HuH-7 (cell line): Measurements from ENCODE around the gene BCAS1.

ENCODE experiments used
- DNase-seq: peaks from one replicate; pipeline ENCODE4 v3.0.0; 2011; ENCODE audit warnings: low spot score

The BCAS1 gene, protein sequence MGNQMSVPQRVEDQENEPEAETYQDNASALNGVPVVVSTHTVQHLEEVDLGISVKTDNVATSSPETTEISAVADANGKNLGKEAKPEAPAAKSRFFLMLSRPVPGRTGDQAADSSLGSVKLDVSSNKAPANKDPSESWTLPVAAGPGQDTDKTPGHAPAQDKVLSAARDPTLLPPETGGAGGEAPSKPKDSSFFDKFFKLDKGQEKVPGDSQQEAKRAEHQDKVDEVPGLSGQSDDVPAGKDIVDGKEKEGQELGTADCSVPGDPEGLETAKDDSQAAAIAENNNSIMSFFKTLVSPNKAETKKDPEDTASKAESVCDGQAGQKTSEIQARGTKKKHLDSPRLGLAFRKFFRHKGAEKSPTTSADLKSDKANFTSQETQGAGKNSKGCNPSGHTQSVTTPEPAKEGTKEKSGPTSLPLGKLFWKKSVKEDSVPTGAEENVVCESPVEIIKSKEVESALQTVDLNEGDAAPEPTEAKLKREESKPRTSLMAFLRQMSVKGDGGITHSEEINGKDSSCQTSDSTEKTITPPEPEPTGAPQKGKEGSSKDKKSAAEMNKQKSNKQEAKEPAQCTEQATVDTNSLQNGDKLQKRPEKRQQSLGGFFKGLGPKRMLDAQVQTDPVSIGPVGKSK

DNA sequence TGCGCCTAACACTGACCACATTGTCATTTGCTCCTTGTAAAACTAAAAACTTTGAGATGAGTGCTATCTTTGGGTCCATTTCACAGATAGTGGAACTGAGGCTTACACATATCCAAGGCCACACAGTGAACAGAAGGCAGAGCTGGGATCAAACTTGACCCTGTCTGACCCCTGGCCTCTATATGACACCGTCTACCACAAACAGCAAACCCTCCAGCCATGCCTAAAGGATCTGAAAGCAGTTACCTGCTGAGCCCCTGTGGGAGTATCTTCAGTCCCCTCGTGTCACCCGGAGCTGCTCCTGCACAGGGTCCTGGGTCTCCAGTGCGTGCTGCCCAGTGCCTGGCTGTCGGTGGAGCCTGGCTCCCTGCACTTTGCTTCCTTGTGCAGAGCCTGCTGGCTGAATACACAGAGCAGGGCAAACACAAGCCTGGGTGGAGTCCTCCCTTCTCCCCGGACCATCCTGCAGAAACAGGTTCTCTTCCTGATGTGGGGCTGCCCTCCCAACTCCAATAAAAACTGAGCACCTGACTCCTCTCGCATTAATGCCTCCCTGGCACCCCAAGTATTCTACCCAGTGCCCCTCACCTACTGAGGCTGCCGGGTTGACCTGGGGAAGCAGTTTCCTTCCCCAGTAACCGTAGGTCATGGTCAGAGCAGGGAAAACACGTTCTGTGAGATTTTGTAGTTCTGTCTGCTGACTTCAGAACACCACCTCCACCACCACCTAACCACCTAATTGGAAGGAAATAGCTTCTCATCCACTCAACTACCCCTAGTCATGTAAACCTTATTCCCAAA is at the start of gene BCAS1:
Gene BCAS1, minus strand, starts transcription at position 408 of the 801 bp plus-strand sequence. CDS start 11,876 bp downstream, outside the sequence.
- peak; percentile 68 for DNase-seq

DNA sequence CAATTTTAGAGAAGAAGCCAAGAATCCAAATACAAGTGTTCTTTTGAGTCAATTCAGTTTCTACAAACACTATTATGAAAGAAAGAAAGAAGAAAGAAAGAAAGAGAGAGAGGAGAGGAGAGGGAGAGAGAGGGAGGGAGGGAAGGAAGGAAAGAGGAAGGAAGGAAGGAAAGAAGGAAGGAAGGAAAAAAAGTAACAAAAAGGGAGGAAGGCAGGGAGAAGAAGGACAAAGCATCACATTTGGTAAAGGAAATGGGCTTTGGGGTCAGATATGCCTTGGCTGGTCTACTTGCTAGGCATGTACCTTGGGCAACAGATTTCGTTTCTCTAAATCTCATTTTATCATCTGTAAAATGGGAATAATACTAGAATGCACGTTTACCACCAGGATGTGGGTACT is 49.4 kb upstream of the BCAS1 start:
- no peak for DNase-seq

DNA sequence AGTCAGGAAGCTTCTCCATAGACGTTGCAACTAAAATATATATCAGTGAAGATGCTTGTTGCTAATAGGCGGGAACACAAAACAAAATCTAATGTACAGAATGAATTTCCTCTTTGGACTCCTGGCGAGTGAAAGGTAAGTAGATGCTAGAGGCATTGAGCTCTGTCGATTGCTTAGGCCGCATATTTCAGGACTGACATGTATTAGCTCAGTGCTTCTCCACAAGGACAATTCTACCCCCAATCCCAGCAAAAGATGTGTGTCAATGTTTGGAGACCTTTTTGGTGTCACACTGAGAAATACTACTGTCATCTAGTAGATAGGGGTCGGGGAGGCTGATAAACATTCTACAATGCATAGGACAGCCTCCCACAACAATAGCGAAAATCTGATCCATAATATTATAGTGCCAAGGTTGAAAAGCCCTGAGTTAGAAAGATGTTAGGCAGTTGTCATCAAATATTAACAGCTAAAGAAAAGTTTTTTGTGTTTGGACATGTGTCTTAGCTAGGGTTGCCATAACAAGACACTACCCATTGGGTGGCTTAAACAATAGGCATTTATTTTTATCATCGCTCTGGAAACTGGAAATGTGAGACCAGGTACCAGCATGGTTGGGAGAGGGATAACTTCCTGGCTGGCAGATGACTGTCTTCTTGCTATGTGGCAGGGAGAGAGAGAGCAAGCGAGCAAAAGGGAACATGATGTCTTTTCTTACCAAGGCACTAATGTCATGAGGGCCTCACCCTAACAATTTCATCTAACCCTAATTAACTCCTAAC is 48.0 kb upstream of the BCAS1 start:
- DNase-seq, result no peak

DNA sequence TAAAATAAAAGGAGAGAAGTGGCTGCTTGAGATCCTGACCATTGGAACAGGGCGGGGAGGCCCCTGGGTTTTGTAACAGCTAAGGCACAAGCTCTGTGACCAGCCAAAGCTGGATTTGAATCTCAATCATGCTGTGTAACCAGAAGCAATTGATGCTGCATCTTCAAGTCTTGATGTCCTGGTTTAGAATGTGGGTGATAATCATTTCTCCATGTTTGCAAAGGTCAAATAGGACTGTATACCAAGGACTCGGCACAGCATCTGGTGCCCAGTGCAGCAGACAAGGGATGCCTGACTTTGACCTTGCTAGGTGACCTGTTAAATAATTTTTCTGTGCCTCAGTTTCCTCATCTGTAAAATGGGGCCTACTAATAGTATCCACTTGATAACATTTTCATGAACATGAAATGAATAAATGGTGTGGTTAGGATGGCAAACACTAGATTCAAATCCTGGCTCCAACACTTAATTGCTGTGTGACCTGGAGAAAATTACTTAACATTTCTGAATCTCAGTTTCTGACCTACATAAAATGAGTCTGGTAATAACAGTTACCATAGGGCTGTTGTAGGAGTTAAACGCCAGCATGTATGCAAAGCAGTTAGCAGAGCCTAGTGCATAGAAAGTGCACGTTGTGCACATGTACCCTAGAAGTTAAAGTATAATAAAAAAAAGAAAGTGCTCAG is 46.3 kb upstream of the BCAS1 start:
- DNase-seq, result no peak

DNA sequence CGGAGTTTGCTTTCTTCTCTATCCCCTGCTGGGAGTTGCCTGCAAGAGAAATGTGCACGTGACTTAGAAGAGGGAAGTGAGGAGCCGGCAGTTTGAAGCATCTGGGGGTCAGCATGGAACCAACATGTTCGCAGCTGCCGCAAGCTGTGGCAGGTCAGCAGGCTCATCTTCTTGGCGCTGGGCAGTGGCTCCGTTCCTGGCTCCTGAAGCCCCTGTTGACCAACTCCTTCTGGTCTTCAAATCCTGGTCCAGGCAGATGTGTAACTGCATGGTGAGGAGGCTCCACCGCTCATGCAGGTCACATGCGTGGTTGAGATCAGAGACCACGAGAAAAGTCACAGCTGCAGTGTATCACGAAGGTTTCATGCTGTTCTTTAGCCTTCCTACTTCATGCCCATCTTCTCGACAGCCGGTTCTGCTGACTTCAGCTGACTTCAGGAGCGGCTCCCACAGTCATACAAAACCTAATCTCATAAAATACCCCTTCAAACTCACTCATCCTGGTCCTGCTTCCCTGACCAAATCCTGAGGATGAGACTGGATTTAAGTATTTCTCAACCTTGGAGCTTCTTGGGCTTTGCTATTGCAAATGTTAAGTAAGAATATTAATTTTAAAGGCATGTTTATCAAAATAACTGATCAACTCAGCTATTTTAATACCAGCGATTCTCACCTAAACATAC is 44.9 kb upstream of the BCAS1 start:
- no peak for DNase-seq

DNA sequence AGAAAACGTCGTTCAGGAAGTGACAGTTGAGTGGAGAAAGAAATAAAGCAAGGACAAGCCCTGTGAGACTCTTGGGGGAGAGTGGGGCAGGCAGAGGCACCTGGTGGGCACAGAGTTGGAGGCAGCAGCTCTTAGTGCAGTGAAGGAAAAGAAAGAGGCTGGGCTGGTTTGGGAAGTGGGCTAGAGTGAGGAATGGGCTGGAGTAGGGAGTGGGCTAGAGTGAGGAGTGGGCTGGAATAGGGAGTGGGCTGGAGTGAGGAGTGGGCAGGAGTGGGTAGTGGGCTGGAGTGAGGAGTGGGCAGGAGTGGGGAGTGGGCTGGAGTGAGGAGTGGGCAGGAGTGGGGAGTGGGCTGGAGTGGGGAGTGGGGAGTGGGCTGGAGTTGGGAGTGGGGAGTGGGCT is 43.7 kb upstream of the BCAS1 start:
- no peak for DNase-seq

DNA sequence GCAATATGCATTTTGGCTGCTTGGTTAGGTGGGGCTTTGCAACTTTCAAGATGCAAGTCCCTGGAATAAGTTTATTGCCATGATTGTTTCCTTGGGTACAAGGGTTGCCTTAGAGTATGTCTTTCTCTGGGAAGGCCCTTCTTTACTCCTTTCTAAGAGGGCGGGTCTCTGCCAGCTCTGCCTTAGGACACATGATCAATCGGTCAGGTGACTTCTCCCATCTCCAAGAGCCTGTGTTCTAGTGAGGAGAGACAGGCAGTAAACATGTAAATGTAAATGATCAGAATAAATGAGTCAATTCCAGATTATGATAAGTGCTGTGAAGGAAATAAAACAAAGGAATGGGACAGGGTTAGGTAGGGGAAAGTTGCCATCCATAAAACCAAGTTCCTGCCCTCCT is 43.2 kb upstream of the BCAS1 start:
- DNase-seq, result no peak

DNA sequence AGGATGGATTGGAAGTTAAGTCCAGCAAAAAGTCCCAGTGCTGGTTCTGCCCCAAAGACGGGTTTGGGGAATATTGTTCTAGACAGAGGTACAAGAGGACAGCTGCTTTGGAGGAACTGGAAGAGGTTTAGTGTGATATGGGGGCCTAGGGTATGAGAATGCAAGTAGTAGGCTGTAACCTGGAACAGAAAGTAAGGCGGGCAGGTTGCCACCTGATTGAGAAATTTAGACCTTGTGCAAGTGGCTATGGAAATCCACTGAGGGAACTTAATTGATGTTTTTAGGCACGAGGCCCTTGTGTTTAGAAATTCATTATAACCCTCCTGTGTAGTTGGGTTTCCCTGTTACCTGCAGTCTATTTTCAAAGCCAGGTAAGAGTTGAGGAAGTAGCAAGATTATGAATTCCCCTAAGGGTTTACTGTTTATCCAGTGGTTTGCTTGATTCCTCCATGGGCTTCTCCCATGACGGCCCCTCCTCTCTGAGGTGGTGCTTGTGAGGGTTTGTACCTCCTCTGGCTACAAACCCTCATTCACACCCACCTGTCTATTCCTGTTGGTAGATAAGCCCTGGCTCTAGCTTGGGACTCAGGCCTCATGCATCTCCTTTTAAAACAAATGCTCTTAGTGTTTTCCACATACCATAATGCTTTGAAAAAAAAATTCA is 42.0 kb upstream of the BCAS1 start:
- DNase-seq, result no peak

DNA sequence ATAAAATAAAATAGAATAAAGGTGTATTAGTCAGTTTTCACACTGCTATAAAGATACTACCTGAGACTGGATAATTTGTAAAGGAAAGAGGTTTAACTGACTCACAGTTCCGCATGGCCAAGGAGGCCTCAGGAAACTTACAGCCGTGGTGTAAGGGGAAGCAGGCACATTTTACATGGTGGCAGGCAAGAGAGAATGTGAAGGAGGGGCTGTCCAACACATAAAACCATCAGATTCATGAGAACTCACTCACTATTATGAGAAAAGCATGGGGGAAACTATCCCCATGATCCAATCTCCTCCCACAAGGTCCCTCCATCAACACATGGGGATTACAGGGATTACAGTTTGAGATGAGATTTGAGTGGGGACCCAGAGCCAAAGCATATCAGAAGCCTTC is 41.1 kb upstream of the BCAS1 start:
- no peak for DNase-seq

DNA sequence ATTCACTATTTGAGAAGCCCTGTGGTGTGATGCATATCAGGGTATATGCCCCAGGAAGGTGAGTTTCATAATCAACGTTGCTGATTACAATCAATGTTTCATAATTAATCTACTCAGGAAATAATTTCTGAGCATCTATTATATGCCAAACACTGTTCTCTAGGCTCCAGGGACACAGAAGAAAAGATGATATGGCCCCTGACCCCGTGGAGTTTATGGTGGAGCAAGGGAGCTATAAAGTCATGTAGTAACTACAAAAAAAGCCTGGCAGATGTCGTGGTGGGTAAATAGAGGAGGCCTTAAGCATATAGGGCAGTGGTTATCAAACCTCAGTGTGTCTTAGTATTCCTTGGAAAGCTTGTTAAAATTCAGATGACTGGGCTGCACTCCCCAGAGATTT is 40.1 kb upstream of the BCAS1 start:
- DNase-seq, result no peak

DNA sequence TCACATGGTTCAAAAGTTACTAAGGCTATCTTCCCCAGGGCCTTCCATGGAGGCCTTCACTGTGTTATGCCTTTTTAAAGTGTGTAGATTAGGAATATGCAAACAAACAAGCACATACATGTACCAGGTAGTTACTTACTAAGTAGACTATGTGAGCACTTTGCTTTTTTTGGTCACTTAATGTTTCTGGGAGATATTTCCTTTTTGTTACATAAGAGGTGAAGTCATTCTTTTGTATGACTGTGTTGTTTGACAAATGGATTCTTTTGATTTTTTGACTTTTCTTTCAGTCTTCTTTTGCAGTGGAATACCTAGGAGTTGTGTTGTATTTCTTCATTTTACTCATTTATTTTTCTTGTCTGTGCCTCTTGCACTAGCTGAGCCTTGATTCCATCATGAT is 39.6 kb upstream of the BCAS1 start:
- DNase-seq, result no peak

DNA sequence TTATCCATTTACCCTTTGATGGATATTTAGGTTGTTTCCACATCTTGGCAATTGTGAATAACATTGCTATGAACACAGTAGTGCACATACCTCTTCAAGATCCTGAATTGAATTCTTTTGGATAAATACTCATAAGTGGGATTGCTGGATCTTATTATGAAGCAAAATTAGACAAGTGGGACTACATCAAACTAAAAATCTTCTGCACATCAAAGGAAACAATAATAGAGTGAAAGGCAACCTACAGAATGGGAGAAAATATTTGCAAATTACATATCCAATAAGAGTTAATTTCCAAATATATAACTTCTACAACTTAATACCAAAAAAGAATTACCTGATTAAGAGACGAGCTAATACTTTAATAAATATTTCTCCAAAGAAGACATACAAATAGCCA is 38.4 kb upstream of the BCAS1 start:
- DNase-seq, result no peak

DNA sequence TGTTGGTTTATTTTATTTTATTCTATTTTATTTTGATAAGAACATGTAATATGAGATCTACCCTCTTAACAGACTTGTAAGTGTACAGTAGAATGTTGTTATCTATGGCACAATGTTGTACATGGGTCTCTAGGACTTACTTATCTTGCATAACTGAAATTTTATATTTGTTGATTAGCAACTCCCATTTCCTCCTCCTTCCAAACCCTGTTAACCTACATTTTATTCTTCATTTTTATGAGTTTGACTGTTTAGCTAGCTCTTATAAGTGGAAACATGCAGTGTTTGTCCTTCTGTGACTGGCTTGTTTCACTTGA is 37.9 kb upstream of the BCAS1 start:
- DNase-seq, result no peak

DNA sequence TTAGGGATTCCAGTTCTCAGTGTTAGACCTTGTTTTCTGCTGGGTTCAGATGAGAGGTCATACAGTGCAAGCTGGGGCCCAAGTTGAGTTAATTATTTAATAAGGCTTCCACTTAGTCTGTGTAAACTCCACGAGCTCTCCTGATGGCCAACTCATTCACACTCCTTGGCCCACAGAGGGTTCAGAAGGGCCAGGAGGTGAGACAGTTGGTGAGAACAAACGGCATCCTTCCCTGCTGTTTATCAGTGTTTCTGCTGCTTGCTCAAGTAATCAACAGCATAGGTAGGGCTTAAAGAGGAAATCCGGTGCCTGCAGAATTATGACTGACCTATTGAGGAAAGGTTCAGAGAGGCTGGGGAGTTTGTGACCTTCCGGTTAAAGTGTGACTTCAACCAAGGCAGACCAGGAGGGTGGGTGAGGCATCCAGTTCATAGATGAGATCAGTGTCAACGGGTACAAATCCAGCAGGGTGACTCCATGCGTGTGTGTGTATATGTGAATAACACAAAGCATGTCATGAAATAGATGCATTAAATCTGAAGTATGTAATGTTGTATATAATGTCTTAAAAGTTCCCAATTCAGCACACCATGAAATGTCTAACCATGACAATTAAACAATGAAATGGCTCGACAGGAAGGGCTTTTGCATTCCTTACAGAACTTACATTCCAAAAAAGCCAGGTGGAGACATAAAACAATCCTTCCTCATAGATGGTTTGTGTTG is 37.4 kb upstream of the BCAS1 start:
- DNase-seq, result peak; percentile 40

DNA sequence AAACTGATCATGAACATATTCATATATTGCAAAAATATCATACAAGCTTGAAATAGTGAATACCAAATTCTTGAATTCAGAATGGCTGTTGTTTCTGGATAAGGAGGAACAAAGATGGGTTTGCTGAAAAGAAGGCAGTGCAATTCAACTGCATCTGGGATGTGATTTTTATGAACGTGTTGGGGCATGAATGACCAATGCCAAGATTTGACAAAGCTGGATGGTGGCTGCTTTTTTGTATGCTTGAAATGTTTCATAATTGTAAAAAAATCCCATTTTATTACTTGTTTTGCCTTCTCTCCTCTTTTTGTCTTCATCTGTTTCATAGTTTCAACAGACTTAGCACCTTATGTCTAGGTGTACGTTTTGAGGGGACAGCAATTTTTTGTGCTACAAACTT is 36.8 kb upstream of the BCAS1 start:
- DNase-seq, result no peak

DNA sequence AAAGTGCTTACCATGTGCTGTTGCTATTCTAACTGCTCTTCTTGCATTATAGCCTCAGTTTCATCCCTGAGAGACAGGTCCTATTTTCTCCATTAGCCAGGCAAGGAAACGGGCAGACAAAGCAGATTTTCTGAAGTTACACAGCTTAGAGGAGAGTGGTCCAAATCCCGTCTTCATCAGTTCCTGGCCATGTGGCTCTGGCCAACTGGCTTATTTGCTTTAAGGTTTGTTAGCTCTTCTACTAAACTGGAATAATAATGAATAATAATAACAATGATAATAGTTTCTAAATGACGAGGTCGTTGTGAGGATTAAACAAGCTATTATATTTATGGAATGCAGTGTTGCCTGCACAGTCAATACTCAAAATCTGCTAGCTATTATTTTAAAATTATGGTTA is 35.8 kb upstream of the BCAS1 start:
- no peak for DNase-seq

DNA sequence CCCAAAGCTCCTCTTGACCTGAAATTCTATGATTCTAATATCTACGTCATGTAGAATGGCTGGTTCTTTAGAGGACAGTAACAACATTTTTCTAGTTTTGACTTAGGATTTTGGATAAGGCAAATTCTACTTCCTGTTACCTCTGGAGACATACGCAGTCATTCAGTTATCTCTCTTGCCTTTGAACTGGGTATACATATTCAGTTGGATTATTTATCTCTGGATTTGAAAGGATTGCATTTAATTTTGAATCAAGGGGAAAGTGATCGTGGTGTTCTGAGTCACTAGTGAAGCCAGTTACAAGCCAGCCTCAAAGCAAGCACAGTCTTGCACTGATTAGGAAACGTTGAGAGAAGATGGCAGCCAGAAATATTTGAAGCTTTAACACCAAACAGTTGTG is 35.3 kb upstream of the BCAS1 start:
- no peak for DNase-seq

DNA sequence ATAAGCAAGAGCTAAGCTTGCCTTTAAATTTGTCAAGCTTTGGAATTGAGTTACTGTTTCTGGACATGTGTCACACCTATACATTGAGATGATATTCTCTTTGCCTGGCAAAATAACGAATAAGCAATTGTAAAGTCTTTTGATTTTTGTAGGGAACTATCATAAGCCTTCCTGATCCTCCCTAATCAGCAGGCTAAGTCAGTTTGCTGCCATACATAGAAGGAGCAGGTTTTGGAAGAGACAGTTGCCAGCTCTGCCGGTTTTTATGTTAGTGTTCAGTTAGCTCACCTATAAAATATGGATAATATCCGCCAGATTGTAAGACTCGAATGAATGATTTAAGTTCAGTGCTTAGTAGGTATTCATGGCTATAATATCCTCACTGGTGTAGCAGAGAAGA is 34.4 kb upstream of the BCAS1 start:
- DNase-seq, result no peak

DNA sequence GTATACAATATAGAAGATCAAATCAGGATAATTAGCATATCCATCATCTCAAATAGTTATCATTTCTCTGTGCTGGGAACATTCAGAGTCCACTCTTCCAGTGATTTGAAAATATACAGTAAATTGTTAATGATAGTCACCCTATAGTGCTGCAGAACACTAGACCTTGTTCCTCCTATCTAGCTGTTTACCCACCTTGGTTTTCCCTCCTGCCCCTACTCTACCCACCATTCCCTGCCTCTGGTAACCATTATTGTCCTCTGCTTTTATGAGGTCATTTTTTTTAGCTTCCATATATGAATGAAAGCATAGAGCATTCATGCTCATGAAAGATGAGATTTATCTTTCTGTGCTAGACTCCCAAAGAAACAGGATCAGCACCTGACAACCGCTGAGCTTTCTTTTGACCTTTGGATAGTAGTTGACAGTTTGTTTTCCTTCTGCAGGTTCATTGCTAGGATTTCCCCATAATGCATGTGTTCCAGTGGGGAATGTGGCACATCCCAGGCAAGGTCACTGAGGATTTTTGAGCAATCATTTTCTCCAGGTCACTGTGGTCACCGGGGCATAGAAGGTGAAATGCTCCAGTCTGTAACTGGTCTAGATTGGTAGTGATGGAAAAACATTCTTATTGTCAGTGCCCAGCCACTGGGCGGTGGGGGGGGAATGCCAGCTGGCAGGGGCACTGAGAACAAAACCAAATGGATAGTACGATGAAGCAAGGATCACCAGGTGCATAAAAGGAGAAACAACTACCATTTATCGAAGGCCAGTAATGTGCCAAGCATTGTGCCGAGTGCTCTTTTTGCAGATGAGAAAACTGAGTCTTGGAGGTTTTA is 33.6 kb upstream of the BCAS1 start:
- DNase-seq, result peak; percentile 73
